SK-N-SH treated with all-trans-retinoic acid at 6 μM for 48 hours (cell line): ENCODE results near the gene PCDHGA7.
"Not testable (repeated sequence)": the region's sequence is repeated elsewhere in the genome, so short reads cannot be mapped to it uniquely, and the experiment has no call there.

Experiments used
- ATAC-seq: fragments of 200-7000 bp; cut with Tn5 transposase; 3 replicates; pipeline ENCODE4 v1.9.1; 2020; ENCODE audit warnings: mild to moderate bottlenecking, moderate library complexity
- ARNTL ChIP-seq: fragments of 450-650 bp; formaldehyde crosslinking; IDR thresholded peaks from 2 replicates; pipeline ENCODE4 v1.5.0; 2020; ENCODE audit warnings: low read depth, mild to moderate bottlenecking, moderate library complexity, borderline replicate concordance
- BACH2 ChIP-seq: fragments of 250-450 bp; sonication (Bioruptor Pico); IDR thresholded peaks from 2 replicates; pipeline ENCODE4 v1.9.0; 2021; ENCODE audit warnings: mild to moderate bottlenecking, borderline replicate concordance
- CSDC2 ChIP-seq: fragments of 250-450 bp; sonication (Bioruptor Pico); IDR thresholded peaks from 2 replicates; pipeline ENCODE4 v1.5.0; 2020; ENCODE audit warnings: mild to moderate bottlenecking, moderate library complexity
- ESRRG ChIP-seq: fragments of 250-450 bp; sonication (Bioruptor Pico); IDR thresholded peaks from 2 replicates; pipeline ENCODE4 v1.6.1; 2021; ENCODE audit warnings: mild to moderate bottlenecking
- GLIS3 ChIP-seq: fragments of 250-450 bp; sonication (Bioruptor Pico); IDR thresholded peaks from 2 replicates; pipeline ENCODE4 v1.5.0; 2020; ENCODE audit warnings: mild to moderate bottlenecking, moderate library complexity
- ISL1 ChIP-seq: fragments of 250-450 bp; sonication (Bioruptor Pico); IDR thresholded peaks from 2 replicates; pipeline ENCODE4 v2.1.2; 2022; ENCODE audit warnings: mild to moderate bottlenecking, moderate library complexity
- OSR1 ChIP-seq: fragments of 250-450 bp; sonication (Bioruptor Pico); IDR thresholded peaks from 2 replicates; pipeline ENCODE4 v1.8.0; 2022; ENCODE audit warnings: moderate library complexity, mild to moderate bottlenecking, inconsistent platforms
- PPARA ChIP-seq: fragments of 250-450 bp; sonication (Bioruptor Pico); IDR thresholded peaks from 2 replicates; pipeline ENCODE4 v1.5.0; 2020; ENCODE audit warnings: mild to moderate bottlenecking, borderline replicate concordance
- RARB ChIP-seq: fragments of 250-450 bp; sonication (Bioruptor Pico); IDR thresholded peaks from 2 replicates; pipeline ENCODE4 v1.8.0; 2021; ENCODE audit warnings: mild to moderate bottlenecking, moderate library complexity
- SNAI2 ChIP-seq: fragments of 250-450 bp; sonication (Bioruptor Pico); IDR thresholded peaks from 2 replicates; pipeline ENCODE4 v1.5.0; 2020; ENCODE audit warnings: mild to moderate bottlenecking, moderate library complexity
- TCF4 ChIP-seq: fragments of 250-450 bp; sonication (Bioruptor Pico); IDR thresholded peaks from 2 replicates; pipeline ENCODE4 v1.8.0; 2021; ENCODE audit warnings: mild to moderate bottlenecking, moderate library complexity, borderline replicate concordance
- TOX ChIP-seq: fragments of 250-450 bp; sonication (Bioruptor Pico); IDR thresholded peaks from 2 replicates; pipeline ENCODE4 v1.8.0; 2021; ENCODE audit warnings: mild to moderate bottlenecking, moderate library complexity, borderline replicate concordance
- ZC3H10 ChIP-seq: fragments of 250-450 bp; sonication (Bioruptor Pico); IDR thresholded peaks from 2 replicates; pipeline ENCODE4 v1.5.1; 2021; ENCODE audit warnings: mild to moderate bottlenecking, moderate library complexity
- ZFP3 ChIP-seq: fragments of 250-450 bp; sonication (Bioruptor Pico); IDR thresholded peaks from 2 replicates; pipeline ENCODE4 v1.5.0; 2020; ENCODE audit warnings: mild to moderate bottlenecking, moderate library complexity
- ZFP30 ChIP-seq: fragments of 450-650 bp; formaldehyde crosslinking; IDR thresholded peaks from 2 replicates; pipeline ENCODE4 v1.5.0; 2022; ENCODE audit warnings: mild to moderate bottlenecking, moderate library complexity
- ZNF565 ChIP-seq: fragments of 450-650 bp; formaldehyde crosslinking; conservative IDR thresholded peaks from 2 replicates; pipeline ENCODE4 v1.5.0; 2020; ENCODE audit warnings: low read depth, mild to moderate bottlenecking, moderate library complexity
- ZNF70 ChIP-seq: fragments of 450-650 bp; formaldehyde crosslinking; IDR thresholded peaks from 2 replicates; pipeline ENCODE4 v1.5.0; 2020; ENCODE audit warnings: mild to moderate bottlenecking, moderate library complexity
- ZNF8 ChIP-seq: fragments of 450-650 bp; formaldehyde crosslinking; IDR thresholded peaks from 2 replicates; pipeline ENCODE4 v1.5.0; 2020; ENCODE audit warnings: mild to moderate bottlenecking, moderate library complexity
- TF ChIP-seq, protein P1 (sequence below): fragments of 250-450 bp; sonication (Bioruptor Pico); IDR thresholded peaks from 2 replicates; pipeline ENCODE4 v1.5.1; 2020; ENCODE audit warnings: low read depth, mild to moderate bottlenecking, moderate library complexity
- TF ChIP-seq, protein P2 (sequence below): fragments of 250-450 bp; sonication (Bioruptor Pico); IDR thresholded peaks from 2 replicates; pipeline ENCODE4 v1.5.0; 2020; ENCODE audit warnings: mild to moderate bottlenecking, moderate library complexity
- TF ChIP-seq, protein P3 (sequence below): fragments of 250-450 bp; sonication (Bioruptor Pico); IDR thresholded peaks from 2 replicates; pipeline ENCODE4 v1.5.1; 2021; ENCODE audit warnings: mild to moderate bottlenecking, moderate library complexity
- TF ChIP-seq, protein P4 (sequence below): fragments of 250-450 bp; sonication (Bioruptor Pico); IDR thresholded peaks from 2 replicates; pipeline ENCODE4 v1.8.0; 2020; ENCODE audit warnings: mild to moderate bottlenecking, moderate library complexity, borderline replicate concordance

PCDHGA7 gene

DNA sequence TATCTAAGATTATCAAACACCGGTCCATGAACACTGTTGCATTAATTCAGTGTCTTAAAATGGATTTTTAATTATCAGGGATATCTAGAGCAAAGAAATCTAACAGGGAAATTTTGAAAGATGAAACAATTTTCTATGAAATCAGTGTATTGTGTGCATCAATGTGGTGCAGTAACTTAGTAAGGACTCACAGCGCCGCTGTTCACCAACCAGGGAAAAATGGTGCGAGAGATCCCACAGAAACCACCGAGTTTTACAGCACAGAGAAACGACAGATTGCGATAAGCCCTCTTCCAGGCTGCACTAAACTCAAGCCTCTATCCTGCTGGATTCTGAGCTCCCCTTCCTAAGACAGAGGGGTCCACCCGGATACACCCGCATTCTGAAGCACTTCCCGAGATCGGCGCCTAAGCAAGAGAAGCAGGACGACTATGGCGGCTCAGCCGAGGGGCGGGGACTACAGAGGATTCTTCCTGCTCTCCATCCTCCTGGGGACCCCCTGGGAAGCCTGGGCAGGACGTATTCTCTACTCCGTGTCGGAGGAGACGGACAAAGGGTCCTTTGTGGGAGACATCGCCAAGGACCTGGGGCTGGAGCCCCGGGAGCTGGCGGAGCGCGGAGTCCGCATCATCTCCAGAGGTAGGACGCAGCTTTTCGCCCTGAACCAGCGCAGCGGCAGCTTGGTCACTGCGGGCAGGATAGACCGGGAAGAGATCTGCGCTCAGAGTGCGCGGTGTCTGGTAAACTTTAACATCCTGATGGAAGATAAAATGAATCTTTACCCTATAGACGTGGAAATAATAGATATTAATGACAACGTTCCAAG is at the start of gene PCDHGA7:
Gene PCDHGA7, plus strand, starts transcription at position 274 of the 826 bp plus-strand sequence. Its CDS starts 158 bp downstream, at position 432.
- TF ChIP-seq ZFP3 (CRISPR knock-in tag), result no peak
- TF ChIP-seq ZFP30 (CRISPR knock-in tag), result no peak
- TF ChIP-seq, protein P1, sequence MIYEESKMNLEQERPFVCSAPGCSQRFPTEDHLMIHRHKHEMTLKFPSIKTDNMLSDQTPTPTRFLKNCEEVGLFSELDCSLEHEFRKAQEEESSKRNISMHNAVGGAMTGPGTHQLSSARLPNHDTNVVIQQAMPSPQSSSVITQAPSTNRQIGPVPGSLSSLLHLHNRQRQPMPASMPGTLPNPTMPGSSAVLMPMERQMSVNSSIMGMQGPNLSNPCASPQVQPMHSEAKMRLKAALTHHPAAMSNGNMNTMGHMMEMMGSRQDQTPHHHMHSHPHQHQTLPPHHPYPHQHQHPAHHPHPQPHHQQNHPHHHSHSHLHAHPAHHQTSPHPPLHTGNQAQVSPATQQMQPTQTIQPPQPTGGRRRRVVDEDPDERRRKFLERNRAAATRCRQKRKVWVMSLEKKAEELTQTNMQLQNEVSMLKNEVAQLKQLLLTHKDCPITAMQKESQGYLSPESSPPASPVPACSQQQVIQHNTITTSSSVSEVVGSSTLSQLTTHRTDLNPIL (CRISPR knock-in tag), result no peak
- TF ChIP-seq TOX (CRISPR knock-in tag), result no peak
- TF ChIP-seq ISL1 (CRISPR knock-in tag), result no peak
- TF ChIP-seq ZNF8, result no peak
- no peak for TF ChIP-seq PPARA
- TF ChIP-seq, protein P2, sequence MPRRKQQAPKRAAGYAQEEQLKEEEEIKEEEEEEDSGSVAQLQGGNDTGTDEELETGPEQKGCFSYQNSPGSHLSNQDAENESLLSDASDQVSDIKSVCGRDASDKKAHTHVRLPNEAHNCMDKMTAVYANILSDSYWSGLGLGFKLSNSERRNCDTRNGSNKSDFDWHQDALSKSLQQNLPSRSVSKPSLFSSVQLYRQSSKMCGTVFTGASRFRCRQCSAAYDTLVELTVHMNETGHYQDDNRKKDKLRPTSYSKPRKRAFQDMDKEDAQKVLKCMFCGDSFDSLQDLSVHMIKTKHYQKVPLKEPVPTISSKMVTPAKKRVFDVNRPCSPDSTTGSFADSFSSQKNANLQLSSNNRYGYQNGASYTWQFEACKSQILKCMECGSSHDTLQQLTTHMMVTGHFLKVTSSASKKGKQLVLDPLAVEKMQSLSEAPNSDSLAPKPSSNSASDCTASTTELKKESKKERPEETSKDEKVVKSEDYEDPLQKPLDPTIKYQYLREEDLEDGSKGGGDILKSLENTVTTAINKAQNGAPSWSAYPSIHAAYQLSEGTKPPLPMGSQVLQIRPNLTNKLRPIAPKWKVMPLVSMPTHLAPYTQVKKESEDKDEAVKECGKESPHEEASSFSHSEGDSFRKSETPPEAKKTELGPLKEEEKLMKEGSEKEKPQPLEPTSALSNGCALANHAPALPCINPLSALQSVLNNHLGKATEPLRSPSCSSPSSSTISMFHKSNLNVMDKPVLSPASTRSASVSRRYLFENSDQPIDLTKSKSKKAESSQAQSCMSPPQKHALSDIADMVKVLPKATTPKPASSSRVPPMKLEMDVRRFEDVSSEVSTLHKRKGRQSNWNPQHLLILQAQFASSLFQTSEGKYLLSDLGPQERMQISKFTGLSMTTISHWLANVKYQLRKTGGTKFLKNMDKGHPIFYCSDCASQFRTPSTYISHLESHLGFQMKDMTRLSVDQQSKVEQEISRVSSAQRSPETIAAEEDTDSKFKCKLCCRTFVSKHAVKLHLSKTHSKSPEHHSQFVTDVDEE, result no peak
- no peak for TF ChIP-seq TCF4 (CRISPR knock-in tag)
- TF ChIP-seq BACH2 (CRISPR knock-in tag), result no peak
- TF ChIP-seq SNAI2 (CRISPR knock-in tag), result no peak
- no peak for TF ChIP-seq ZNF565
- TF ChIP-seq, protein P3, sequence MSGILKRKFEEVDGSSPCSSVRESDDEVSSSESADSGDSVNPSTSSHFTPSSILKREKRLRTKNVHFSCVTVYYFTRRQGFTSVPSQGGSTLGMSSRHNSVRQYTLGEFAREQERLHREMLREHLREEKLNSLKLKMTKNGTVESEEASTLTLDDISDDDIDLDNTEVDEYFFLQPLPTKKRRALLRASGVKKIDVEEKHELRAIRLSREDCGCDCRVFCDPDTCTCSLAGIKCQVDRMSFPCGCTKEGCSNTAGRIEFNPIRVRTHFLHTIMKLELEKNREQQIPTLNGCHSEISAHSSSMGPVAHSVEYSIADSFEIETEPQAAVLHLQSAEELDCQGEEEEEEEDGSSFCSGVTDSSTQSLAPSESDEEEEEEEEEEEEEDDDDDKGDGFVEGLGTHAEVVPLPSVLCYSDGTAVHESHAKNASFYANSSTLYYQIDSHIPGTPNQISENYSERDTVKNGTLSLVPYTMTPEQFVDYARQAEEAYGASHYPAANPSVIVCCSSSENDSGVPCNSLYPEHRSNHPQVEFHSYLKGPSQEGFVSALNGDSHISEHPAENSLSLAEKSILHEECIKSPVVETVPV (CRISPR knock-in tag), result no peak
- no peak for TF ChIP-seq GLIS3 (CRISPR knock-in tag)
- no peak for TF ChIP-seq RARB
- peak; percentile 97 for ATAC-seq

DNA sequence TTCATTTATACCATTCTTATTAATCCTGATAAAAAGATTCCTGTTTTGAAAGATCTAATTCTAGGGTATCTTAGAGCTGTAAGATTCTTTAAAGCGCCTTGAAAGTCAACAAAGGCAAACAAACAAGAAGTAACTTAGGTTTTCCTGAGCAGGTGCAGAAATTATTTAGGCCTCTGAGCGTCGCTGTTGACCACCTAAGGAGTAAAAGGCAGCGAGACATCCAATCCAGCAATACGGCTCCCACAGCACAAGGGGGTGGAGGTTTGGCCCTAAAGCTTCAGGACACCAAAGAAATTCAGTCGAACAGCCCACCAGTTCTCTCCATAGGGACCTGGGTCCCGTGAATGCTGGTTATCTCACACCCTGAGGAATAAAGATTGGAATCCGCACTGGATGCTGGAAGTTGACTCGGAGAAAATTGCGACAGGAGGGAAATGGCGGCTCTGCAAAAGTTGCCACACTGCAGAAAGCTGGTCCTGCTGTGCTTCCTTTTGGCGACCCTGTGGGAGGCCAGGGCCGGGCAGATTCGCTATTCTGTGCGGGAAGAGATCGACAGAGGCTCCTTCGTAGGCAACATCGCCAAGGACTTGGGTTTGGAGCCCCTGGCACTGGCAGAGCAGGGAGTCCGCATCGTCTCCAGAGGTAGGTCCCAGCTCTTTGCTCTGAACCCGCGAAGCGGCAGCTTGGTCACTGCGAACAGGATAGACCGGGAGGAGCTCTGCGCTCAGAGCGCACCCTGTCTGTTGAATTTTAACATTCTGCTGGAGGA is 43.8 kb upstream of the PCDHGA7 start, which contains the start of gene PCDHGA2:
Gene PCDHGA2, plus strand, starts transcription at position 223 of the 769 bp plus-strand sequence.
- 0 out of 3 replicates have a peak, but pooled peaks have one; percentile 25 for ATAC-seq
- no peak for TF ChIP-seq SNAI2 (CRISPR knock-in tag)
- TF ChIP-seq ARNTL (CRISPR knock-in tag), result no peak
- no peak for TF ChIP-seq GLIS3 (CRISPR knock-in tag)
- no peak for TF ChIP-seq TOX (CRISPR knock-in tag)
- TF ChIP-seq ZNF565, result no peak
- no peak for TF ChIP-seq ESRRG (CRISPR knock-in tag)
- TF ChIP-seq ZFP30 (CRISPR knock-in tag), result no peak
- no peak for TF ChIP-seq RARB
- TF ChIP-seq, protein P3 (CRISPR knock-in tag), result no peak
- no peak for TF ChIP-seq ZNF70
- TF ChIP-seq ZC3H10 (CRISPR knock-in tag), result no peak

DNA sequence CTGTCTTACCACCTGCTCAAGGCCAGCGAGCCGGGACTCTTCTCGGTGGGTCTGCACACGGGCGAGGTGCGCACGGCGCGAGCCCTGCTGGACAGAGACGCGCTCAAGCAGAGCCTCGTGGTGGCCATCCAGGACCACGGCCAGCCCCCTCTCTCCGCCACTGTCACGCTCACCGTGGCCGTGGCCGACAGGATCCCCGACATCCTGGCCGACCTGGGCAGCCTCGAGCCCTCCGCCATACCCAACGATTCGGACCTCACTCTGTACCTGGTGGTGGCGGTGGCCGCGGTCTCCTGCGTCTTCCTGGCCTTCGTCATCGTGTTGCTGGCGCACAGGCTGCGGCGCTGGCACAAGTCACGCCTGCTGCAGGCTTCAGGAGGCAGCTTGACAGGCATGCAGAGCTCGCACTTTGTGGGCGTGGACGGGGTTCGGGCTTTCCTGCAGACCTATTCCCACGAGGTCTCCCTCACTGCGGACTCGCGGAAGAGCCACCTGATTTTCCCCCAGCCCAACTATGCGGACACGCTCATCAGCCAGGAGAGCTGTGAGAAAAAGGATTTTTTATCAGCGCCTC is 41.7 kb upstream of the PCDHGA7 start:
- ATAC-seq, result not testable (repeated sequence)

DNA sequence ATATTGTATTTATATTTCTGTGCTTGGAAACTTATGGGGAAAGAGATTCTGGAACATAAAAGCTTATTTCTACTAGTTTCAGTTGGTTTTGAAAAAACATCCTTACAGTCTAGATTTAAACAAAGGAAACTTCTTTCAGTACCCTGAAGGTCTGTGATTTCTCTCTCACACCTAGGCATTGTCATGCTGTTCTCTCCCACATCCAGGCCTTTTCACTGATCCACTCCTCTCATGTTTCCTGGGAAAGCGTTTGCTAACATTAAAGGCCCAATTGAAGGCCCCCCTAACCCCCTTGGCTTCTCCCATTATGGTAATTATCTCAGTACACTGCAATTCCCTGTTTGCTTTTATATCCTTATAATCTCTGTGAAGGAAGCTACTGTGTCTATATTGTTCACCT is 39.8 kb upstream of the PCDHGA7 start:
- no peak for ATAC-seq
- TF ChIP-seq ARNTL (CRISPR knock-in tag), result no peak
- TF ChIP-seq CSDC2 (CRISPR knock-in tag), result no peak
- no peak for TF ChIP-seq PPARA
- TF ChIP-seq OSR1, result no peak
- TF ChIP-seq SNAI2 (CRISPR knock-in tag), result no peak
- TF ChIP-seq, protein P2, result no peak
- no peak for TF ChIP-seq ZNF8
- TF ChIP-seq RARB, result no peak
- TF ChIP-seq TCF4 (CRISPR knock-in tag), result no peak
- TF ChIP-seq, protein P4, sequence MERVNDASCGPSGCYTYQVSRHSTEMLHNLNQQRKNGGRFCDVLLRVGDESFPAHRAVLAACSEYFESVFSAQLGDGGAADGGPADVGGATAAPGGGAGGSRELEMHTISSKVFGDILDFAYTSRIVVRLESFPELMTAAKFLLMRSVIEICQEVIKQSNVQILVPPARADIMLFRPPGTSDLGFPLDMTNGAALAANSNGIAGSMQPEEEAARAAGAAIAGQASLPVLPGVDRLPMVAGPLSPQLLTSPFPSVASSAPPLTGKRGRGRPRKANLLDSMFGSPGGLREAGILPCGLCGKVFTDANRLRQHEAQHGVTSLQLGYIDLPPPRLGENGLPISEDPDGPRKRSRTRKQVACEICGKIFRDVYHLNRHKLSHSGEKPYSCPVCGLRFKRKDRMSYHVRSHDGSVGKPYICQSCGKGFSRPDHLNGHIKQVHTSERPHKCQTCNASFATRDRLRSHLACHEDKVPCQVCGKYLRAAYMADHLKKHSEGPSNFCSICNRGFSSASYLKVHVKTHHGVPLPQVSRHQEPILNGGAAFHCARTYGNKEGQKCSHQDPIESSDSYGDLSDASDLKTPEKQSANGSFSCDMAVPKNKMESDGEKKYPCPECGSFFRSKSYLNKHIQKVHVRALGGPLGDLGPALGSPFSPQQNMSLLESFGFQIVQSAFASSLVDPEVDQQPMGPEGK (CRISPR knock-in tag), result no peak
